GM15510 (cell line): ENCODE measurements around the gene DUSP3.

ENCODE experiments used
- POLR2A ChIP-seq: IDR thresholded peaks from 3 replicates; pipeline ENCODE4 v1.6.1; 2011; ENCODE audit warnings: borderline replicate concordance; ENCODE audit not compliant: insufficient read length; ENCODE audit errors: extremely low read depth

The DUSP3 gene

DNA sequence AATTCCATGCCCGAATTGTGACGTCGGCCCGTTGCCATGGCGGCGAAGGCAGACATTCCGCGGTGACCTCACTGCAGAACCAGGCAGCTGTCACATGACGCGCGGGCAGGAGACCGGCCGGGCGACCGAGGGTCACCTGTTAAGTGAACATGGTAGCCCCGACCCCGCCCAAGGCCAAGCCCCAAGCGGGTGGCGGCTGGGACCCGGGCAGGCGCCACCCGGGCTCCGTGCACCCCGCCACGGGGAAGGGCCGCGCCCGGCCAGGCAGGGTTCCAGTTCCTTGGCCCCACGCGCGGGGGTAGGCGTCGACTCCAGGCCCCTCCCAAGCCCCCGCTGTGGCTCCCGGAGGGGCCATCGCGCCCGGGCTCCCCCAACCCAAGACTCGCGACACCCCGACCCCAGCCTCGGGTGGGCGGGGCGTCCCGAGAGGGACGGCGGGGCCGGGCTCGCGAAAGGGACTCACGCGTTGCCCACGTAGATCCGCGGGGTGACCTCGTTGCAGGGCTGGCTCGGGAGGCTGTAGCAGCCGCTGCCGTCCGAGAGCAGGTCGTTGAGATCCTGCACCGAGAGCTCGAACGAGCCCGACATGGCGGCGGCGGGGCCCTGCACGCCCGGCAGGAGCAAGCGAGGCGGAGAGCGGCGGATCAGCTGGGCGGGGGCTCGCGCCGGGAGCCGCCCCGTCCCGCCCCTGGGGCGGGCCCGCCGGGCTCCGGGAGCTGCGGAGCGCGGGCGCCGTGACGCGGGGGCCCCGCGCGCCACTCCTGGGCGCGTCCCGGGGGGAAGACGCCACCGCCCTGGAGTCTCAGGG is at the start of gene DUSP3:
Gene DUSP3 (minus strand): TSS at position 641 of the 808 bp plus-strand sequence. CDS start 53 bp downstream, at position 588.
- TF ChIP-seq POLR2A: peak; percentile 59

DNA sequence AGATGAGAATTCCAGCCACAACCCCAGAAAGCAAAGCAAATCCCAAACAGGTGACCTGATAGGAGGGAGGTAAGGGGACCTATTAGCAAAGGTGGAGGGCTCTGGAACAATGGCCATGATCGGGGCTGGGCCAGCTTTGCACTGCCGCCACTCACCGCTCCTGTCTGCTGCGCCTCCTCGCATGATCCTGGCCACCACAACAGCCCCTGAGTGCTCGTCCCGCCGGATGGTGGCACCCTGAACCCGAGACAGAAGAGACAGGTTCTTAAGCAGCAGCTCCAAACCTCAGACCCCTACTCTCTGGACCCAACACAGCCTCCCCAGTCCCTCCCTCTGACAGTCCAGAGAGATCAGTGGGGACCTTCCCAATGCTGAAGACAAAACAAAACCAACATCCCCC is 48.8 kb upstream of the DUSP3 start:
- no peak for TF ChIP-seq POLR2A

DNA sequence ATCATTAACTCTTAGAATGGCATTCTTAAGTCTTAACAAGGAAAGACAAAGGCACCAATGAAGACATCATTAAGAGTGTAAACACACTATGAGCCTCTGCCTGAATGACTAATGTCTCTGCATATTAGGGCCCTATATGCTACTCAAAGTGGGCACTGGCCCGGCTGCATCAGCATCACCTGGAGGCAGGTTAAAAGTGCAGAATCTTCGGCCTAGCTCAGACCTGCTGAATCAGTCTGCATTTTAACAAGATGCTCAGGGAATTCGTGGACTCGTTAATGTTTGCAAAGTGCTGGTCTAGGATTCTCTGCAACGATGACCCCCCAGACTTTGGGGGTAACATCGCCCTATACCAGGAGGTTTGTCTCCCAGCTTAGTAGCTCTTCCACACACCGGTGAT is 47.4 kb upstream of the DUSP3 start:
- no peak for TF ChIP-seq POLR2A

DNA sequence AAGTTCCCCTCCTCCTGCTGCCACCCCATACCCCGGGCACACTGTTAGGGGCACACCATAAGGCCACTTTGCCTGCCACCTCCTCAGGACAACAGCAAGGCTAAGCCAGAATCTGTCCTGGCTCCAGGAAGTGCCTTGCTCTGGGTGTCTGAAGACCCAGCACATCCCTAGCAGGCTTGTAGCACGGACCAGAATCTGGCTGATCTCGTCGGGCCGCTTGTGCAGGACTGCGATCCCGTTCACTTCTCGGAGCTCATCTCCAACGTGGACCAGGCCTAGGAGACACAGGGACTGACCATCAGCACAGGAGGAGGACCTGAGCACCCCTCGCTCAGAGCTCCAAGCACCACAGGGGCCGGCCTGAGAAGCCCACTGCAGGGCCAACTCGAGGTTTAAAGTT is 46.8 kb upstream of the DUSP3 start:
- no peak for TF ChIP-seq POLR2A

DNA sequence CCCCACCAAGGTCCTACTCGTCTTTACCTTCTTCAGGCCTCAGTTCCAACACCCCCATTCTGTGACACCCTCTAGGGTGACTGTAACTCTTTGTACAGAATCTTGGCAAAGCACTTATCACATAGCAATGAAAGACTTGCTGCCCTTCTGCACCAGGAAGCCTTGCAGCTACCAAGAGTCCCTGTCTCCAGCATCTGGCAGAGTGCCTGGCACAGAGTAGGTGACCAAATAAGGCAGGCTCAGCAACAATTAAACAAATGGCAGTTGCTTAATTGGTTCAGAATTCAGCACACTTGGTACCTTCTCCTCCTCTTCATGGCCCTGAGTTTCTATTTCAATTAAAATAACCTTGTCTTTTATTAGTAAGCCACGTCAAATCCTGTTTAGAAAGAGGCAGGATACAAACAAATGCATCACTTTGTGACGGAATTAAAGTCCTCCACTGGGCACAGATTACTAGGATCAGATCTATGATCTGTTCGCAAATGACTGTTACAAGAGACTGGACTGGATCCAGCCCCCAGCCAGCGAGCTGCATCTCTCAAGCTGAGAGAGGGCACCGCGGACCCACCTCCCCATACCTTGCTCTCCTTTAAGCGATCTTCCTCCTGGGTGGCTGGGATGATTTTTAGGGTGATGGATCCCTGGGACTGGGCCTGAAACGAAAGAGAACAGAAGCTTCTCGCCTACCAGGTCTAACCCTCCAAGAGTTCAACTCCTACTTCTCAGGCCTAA is 44.7 kb upstream of the DUSP3 start:
- no peak for TF ChIP-seq POLR2A

GRCh38 chr17:43822570-43823190 is 43.9 kb upstream of the DUSP3 start:
- no peak for TF ChIP-seq POLR2A

DNA sequence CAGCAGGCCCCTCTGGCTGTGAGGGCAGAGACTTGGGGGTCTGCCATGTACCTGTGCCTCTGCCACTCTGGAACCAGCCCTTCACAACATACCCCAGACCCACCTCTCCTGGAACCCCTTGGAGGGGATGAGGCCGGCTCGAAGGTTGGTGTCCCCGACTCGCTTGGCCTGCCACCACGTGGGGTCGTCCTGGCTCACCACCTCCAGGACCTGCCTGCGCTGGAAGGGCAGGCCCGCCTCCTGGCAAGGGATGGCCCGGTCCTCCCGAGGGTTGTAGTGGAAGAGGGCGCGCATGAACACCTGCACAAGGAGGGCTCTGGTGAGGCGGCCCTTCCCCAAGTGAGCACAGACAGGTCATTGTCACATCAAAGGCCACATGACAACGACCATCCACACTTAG is 42.0 kb upstream of the DUSP3 start:
- TF ChIP-seq POLR2A: no peak

GRCh38 chr17:43818966-43819365 is 40.2 kb upstream of the DUSP3 start:
- TF ChIP-seq POLR2A: no peak

- TF ChIP-seq POLR2A: no peak
These were observed 39.0 kb upstream of the DUSP3 start for GRCh38 chr17:43817826-43818225.

DNA sequence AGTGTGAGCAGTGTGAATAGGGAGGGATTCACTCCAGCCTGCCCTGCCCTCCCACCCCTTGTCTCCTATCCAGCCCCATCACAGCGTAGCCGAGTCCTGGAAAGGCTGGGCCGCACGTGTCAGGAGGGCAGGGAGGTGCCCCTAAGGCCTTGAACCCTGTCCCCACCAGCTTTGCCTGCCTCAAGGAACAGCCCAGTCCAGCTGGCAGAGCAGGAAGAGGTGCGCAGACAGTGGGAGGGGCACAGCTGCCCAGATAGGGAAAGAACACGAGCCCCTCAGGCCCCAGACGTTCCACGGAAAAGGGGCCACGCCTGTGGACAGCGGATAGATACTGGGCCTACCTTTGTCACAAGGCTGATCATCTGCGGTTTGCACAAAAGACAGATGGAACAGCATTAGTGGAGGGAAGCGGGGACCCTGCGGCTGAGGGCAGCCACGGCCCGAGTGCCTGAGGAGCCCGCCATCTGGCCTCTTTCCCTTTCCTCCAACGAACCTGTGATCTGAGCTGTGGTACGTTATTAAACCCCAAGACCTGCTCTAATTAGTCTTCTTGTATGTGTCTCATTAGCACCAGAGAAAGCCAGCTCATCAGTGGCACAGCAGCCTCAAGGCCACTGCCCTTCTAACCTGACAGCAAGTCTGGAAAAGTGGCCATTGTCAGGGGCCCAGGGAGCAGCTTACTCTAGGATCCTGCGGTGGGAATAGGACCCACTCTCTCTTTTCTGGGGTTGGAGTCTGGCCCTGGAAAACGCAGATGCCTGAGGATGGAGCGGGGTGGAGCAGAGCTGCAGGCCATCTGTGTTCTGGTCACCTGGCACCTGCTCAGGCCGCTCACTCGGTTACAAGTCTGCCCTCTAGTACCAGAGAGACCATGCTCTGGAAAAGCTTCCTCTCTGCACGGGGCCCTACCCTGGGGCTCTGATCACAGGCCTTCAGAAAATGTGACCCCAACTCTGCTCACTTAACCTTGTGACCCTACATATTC is 37.9 kb upstream of the DUSP3 start:
- no peak for TF ChIP-seq POLR2A

DNA sequence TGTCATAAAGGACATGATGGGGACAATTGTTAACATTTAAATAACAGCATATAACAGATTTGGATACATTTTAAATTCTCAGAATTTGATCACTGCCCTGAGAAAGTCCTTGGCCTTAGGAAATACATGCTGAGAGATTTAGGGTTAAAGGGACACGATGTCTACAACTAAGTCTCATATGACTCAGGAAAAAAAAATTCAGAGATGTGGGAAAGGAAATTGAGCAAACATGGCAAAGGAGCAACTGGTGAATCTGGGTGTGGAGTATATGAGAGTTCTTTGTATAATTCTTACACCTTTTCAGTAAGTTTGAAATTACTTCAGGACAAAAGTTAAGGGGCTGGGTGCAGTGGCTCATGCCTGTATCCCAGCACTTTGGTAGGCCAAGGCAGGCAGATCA is 35.9 kb upstream of the DUSP3 start:
- TF ChIP-seq POLR2A: no peak

- TF ChIP-seq POLR2A: no peak
These were observed 35.2 kb upstream of the DUSP3 start for GRCh38 chr17:43814026-43814425.

DNA sequence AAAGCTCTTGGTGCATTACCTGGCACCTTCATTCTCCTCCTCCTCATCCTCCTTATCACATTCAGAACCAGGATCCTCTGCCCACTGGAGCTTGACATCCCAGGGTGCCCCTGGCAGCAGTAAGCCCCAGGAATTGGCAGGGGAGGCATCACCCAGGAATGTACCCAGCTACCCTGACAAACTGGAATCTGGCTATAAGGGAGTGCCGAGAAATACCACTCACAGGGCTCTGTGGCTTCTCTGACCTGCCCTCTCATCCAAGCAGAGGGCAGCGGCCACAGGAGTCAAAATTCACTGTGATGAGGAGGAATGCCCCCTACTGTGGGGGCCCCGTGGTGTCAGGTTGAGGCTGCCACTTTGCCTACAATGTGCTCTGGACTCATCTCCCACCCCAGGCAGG is 34.6 kb upstream of the DUSP3 start:
- TF ChIP-seq POLR2A: no peak

- TF ChIP-seq POLR2A: no peak
These were observed 33.9 kb upstream of the DUSP3 start for GRCh38 chr17:43812396-43813265.

DNA sequence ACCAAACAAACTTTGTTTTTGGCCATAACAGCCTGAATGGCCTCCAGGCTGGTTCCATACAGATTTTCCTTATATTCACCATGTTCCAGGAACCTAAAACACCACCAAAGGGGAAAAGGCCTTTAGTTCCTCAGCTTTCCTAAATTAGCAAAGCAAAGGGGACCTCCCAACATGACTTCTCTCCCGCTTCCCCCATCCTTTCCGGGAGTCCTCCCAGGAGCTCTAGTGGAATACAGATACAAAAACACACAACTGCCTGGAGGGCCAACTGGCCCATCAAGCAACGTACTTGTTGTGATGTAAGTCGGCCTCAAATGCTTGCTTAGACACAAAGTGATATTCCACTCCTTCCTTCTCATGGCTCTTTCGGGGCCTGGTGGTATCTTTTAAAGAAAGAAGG is 32.0 kb upstream of the DUSP3 start:
- no peak for TF ChIP-seq POLR2A
